Left lobe of liver (tissue), 2 donors: ENCODE measurements around the gene SNX32. TPM values are rescaled to one million over a fixed set of nuclear protein-coding genes. Genes with fewer than 3 reads are reported as not detected.
"Not testable (repeated sequence)": the region's sequence is repeated elsewhere in the genome, so short reads cannot be mapped to it uniquely, and the experiment has no call there.

ENCODE experiments used
- ATAC-seq: fragments of 200-7000 bp; cut with Tn5 transposase; one replicate; pipeline ENCODE4 v1.9.1; 2020; ENCODE audit warnings: mild to moderate bottlenecking, moderate library complexity
- DNase-seq: peaks from one replicate; pipeline ENCODE4 v3.0.0-alpha.2; 2020; ENCODE audit warnings: low spot score
- total RNA-seq: library from RNA; stranded (reverse); gene quantifications from one replicate; pipeline ENCODE4 v1.2.1, GENCODE V29; 2021
- donor health status: DM: no; HTN: no; CAD: no; lungs with moderate emphysema.
- donor health status: DM: no; HTN: yes; CAD: no.

Gene SNX32
- total RNA-seq, 1 donor from 2014 or later: not detected

- ATAC-seq: peak; percentile 73
- DNase-seq: peak; percentile 61
These were observed 10.8 kb upstream of the SNX32 start for GRCh38 chr11:65822776-65823528.

- ATAC-seq: no peak
- DNase-seq: no peak
These were observed 6.6 kb upstream of the SNX32 start for GRCh38 chr11:65826984-65827735.

GRCh38 chr11:65829459-65829858 is 4.3 kb upstream of the SNX32 start:
- no peak for DNase-seq
- ATAC-seq: no peak

- DNase-seq, ATAC-seq: not testable (repeated sequence)
These were observed 1.5 kb upstream of the SNX32 start for GRCh38 chr11:65832231-65832630.

- ATAC-seq (no peak), DNase-seq (no peak)
These were observed 439 bp downstream of the SNX32 start for GRCh38 chr11:65834202-65834601.

GRCh38 chr11:65842144-65842543 is 8.4 kb downstream of the SNX32 start:
- ATAC-seq: no peak
- DNase-seq: no peak

GRCh38 chr11:65843811-65844210 is 10.0 kb downstream of the SNX32 start:
- DNase-seq: no peak
- no peak for ATAC-seq

GRCh38 chr11:65844231-65844872 is 10.6 kb downstream of the SNX32 start:
- DNase-seq (no peak), ATAC-seq (no peak)

GRCh38 chr11:65847746-65848145 is 14.0 kb downstream of the SNX32 start:
- DNase-seq (no peak), ATAC-seq (no peak)

- not testable (repeated sequence) for ATAC-seq, DNase-seq
These were observed 14.9 kb downstream of the SNX32 start for GRCh38 chr11:65848693-65849092.

- ATAC-seq (no peak), DNase-seq (no peak)
These were observed 15.6 kb downstream of the SNX32 start for GRCh38 chr11:65849366-65849765.

GRCh38 chr11:65849771-65850216 is 16.0 kb downstream of the SNX32 start:
- DNase-seq (no peak), ATAC-seq (no peak)

- DNase-seq (no peak), ATAC-seq (peak; percentile 18)
These were observed 16.7 kb downstream of the SNX32 start for GRCh38 chr11:65850217-65851082.

GRCh38 chr11:65851083-65851579 is 17.4 kb downstream of the SNX32 start:
- no peak for DNase-seq

GRCh38 chr11:65851811-65852507 is 18.2 kb downstream of the SNX32 start:
- ATAC-seq (peak; percentile 14), DNase-seq (no peak)

More at GRCh38 chr11:65851083-65851579, 17.4 kb downstream of the SNX32 start:
- peak; percentile 21 for ATAC-seq

GRCh38 chr11:65852508-65853245 is 18.9 kb downstream of the SNX32 start:
- no peak for DNase-seq
- ATAC-seq: no peak

- no peak for DNase-seq
- no peak for ATAC-seq
These were observed 19.6 kb downstream of the SNX32 start for GRCh38 chr11:65853246-65853979.

GRCh38 chr11:65854161-65854592 is 20.4 kb downstream of the SNX32 start:
- DNase-seq: no peak
- ATAC-seq: no peak
